Mononuclear cell (primary cell): Measurements from ENCODE around the gene ZNF430. TPM values are rescaled to one million over a fixed set of nuclear protein-coding genes. Genes with fewer than 3 reads are reported as not detected.
"Not testable (repeated sequence)": the region's sequence is repeated elsewhere in the genome, so short reads cannot be mapped to it uniquely, and the experiment has no call there.

Experiments
- H3K27me3 ChIP-seq: 2 replicates; pipeline ENCODE4 v1.6.0; 2011; ENCODE audit warnings: low read length, control low read depth; ENCODE audit not compliant: insufficient read depth
- H3K4me1 ChIP-seq: 2 replicates; pipeline ENCODE4 v1.5.1; 2011; ENCODE audit warnings: mild to moderate bottlenecking, low read length, control low read depth; ENCODE audit not compliant: insufficient read depth
- H3K4me3 ChIP-seq: 2 replicates; pipeline ENCODE4 v1.5.1; 2011; ENCODE audit warnings: mild to moderate bottlenecking, low read length, moderate library complexity
- H3K9me3 ChIP-seq: 2 replicates; pipeline ENCODE4 v1.5.1; 2011; ENCODE audit warnings: low read depth, mild to moderate bottlenecking, control low read depth, low read length
- total RNA-seq: library from RNA; depleted of rRNA; stranded (reverse); fragments of >200 nt; gene quantifications from one replicate; pipeline ENCODE4 v1.2.3, GENCODE V29; 2012

Gene ZNF430
- total RNA-seq = 49.5 TPM

DNA sequence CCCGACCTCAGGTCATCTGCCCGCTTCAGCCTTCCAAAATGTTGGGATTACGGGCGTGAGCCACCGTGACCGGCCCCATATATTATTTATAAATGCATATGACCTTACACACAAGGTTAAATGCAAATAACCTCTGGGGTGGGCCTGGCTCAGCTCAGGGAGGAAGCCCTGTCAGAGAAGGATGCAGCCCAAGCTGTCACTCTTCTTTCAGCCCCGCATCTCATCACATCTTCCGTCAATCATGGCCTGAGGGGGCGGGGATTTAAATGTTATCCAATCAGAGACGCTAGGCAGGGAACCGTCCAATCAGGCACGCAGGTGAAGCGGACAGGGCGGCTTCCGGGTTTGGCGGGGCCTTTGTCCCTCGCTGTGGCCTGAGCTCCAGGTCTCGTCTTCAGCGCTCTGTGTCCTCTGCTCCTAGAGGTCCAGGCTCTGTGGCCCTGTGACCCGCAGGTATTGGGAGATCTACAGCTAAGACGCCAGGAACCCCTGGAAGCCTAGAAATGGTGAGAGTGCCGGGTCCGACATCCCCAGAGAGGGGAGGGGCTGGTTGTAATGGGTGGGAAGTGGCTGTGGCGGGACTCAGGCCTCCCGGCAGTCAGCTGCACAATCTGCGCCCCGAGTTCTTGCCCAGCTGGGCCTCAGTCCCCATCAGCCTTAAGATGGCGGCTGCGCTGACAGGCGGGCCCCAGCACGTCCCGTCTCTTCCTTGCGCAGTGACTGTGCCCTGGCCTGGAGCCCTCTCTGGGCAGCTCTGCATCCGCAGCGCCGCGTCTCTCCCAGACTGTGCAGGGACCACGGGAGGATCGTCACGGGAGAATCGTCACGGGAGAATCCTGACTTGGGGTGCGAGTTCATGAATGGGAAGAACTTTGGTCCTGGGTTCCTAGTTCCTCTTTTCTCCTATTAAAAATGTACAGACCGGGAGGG is at the start of gene ZNF430:
Gene ZNF430 (plus strand): TSS at position 360 of the 930 bp plus-strand sequence. CDS start 144 bp downstream, at position 504.
- no peaks in the 10 kb centered on the region for H3K27me3 ChIP-seq
- peaks cover 25% of the 10 kb centered on the region for H3K4me1 ChIP-seq
- peak within 1 kb of the TSS; percentile 98 for H3K4me3 ChIP-seq
- no peaks in the 10 kb centered on the region for H3K9me3 ChIP-seq

GRCh38 chr19:20992788-20993187 is 27.7 kb upstream of the ZNF430 start:
- not testable (repeated sequence) for H3K9me3 ChIP-seq, H3K27me3 ChIP-seq, H3K4me3 ChIP-seq, H3K4me1 ChIP-seq

DNA sequence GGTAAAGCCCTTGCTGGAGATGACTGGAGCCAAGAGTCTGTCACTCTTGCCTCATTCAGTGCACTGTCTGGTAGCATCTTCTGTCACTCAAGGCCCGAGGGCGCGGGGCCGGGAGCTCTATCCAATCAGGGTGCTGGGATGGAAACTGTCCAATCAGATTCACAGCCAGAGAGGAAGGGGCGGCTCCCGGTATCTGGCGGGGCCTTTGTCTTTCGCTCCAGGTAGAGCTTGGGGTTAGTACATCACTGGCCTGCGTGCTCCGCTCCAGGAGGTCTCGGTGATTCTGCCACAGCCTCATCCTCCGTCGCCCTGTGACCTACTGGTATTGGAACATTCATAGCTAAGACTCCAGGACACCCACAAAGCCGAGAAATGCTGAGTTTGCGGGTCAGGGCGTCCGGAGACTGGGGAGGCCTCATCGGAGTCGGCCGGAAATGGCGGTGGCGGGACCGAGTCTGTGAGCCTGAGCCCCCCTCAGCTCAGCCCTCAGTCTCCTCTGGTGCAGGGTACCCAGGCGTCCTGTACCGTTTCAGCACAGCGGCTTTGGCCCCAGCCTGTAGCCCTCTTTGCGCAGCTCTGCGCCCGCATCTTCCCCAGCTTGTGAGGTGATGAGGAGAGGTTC is 20.6 kb upstream of the ZNF430 start:
- no peaks in the 10 kb centered on the region for H3K27me3 ChIP-seq
- H3K9me3 ChIP-seq = no peaks in the 10 kb centered on the region
- H3K4me3 ChIP-seq = peak overlapping the region; percentile 16
- peaks cover 5% of the 10 kb centered on the region for H3K4me1 ChIP-seq

GRCh38 chr19:21021238-21021637 is 781 bp downstream of the ZNF430 start:
- Histone ChIP-seq H3K4me3 (peak overlapping the region; percentile 98), H3K4me1 (peaks cover 29% of the 10 kb centered on the region)
- H3K9me3 ChIP-seq, H3K27me3 ChIP-seq: not testable (repeated sequence)

DNA sequence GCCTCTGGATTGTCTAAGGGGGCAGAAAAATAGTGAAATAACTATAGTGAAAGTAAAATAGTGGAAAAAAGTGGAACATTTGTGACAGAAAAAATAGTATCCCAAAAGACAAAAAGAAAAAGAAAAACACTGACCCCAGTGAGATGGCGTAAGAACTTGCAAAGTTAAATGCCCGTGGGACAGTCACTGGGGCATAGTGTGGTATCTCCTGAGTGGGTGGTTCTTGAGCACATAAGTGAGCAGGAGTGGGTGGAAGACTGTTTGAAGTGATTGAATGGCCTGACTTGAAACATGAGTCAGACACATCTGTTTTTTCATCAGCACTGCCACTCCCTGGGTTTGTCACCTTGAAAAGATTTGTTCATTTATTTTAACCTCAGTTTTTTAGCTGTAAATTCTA is 2.5 kb downstream of the ZNF430 start:
- peaks cover 36% of the 10 kb centered on the region for H3K4me1 ChIP-seq
- no peaks in the 10 kb centered on the region for H3K9me3 ChIP-seq
- no peaks in the 10 kb centered on the region for H3K27me3 ChIP-seq
- H3K4me3 ChIP-seq = no peak overlapping the region

GRCh38 chr19:21023901-21024300 is 3.4 kb downstream of the ZNF430 start:
- Histone ChIP-seq H3K9me3 (no peaks in the 10 kb centered on the region), H3K4me1 (peaks cover 45% of the 10 kb centered on the region), H3K27me3 (no peaks in the 10 kb centered on the region), H3K4me3 (no peak overlapping the region)

DNA sequence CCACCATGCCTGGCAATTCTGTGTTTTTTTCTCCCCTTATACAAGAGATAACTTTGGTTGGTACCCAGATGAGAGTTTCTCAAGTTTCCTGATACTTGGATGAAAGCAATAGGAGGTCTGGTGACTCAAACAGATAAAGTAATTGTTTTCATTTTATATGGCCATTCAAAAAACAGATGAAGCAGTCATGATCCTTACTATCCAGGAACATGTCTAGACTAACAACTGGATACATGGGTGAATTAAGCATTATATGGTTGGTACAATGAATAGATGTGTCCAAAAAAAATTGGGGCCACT is 8.5 kb downstream of the ZNF430 start:
- Histone ChIP-seq H3K4me3 (no peak overlapping the region), H3K27me3 (no peaks in the 10 kb centered on the region), H3K9me3 (no peaks in the 10 kb centered on the region), H3K4me1 (peaks cover 20% of the 10 kb centered on the region)

GRCh38 chr19:21045028-21045427 is 24.6 kb downstream of the ZNF430 start:
- H3K27me3 ChIP-seq = no peaks in the 10 kb centered on the region
- no peak overlapping the region for H3K4me3 ChIP-seq
- no peaks in the 10 kb centered on the region for H3K4me1 ChIP-seq
- H3K9me3 ChIP-seq = peaks cover 56% of the 10 kb centered on the region

DNA sequence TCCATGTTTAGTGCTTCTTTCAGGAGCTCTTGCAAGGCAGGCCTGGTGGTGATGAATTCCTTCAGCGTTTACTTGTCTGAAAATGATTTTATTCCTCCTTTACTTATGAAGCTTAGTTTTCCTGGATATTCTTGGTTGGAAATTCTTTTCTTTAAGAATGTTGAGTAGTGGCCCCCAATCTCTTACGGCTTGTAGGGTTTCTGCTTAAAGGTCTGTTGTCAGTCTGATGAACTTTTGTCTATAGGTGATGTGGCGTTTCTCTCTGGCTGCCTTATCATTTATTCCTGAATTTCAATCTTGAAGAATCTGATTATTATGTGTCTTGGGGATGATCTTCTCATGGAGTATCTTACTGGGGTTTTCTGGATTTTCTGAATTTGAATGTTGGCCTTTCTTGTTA is 26.0 kb downstream of the ZNF430 start:
- Histone ChIP-seq H3K9me3 (peaks cover 63% of the 10 kb centered on the region), H3K4me1 (no peaks in the 10 kb centered on the region), H3K4me3 (no peak overlapping the region), H3K27me3 (no peaks in the 10 kb centered on the region)

DNA sequence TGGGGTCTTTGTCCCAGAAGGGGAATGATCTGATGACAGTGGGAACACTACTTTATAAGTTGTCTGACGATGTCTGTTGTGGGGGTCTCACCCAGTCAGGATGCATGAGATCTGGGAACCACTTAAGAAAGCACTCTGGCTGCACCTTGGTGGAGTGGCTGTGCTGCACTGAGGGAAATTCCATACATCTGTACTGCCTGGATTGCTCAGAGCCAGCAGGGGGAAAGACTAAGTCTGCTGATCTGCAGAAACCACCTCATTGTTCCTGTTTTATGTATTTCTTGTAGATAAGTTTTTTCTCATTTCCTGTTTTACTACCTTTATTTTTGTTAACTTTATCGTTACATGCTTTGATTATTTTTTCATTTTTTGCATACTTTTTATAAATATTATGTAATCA is 27.3 kb downstream of the ZNF430 start:
- Histone ChIP-seq H3K4me3 (no peak overlapping the region), H3K9me3 (peaks cover 74% of the 10 kb centered on the region), H3K4me1 (no peaks in the 10 kb centered on the region), H3K27me3 (no peaks in the 10 kb centered on the region)

DNA sequence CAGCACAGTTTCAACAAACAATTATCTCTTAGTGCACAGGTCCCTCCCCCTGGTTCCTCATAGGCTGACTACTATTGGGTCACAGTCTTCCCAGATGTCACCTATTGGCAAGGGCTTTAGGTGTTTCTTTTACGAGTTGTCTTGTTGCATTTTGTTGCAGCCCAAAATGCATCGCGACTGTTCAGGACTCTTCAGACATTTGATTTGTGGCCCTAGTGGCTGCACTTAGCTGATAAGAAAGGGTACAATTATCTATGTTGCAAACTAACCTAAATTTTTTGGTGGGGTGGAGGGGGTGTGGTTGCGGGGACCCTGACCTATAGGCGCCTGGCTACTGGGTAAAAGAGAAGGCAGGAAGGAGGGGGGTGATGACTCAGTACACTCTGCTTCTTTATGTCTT is 32.4 kb downstream of the ZNF430 start:
- H3K4me1 ChIP-seq = no peaks in the 10 kb centered on the region
- no peaks in the 10 kb centered on the region for H3K27me3 ChIP-seq
- H3K9me3 ChIP-seq = peaks cover 63% of the 10 kb centered on the region
- no peak overlapping the region for H3K4me3 ChIP-seq

DNA sequence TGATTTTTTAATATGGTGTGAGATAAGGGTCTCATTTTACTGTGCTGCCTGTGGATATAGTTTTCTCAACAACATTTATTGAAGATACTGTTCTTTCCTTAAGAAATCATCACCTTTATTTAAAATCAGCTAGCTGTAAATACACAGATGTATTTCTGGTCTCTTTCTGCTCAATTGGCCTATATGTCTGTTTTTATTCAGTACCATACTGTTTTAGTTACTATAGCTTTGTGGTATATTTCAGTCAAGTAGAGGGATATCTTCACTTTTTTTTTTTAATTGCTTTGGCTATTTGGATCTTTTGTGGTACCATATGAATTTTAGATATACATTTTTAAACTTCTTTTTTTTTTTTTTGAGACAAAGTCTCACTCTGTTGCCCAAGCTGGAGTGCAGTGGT is 44.9 kb downstream of the ZNF430 start:
- Histone ChIP-seq H3K27me3 (no peaks in the 10 kb centered on the region), H3K4me1 (no peaks in the 10 kb centered on the region), H3K9me3 (peaks cover 9% of the 10 kb centered on the region), H3K4me3 (no peak overlapping the region)

- H3K27me3 ChIP-seq = no peaks in the 10 kb centered on the region
- H3K4me3 ChIP-seq = peak within 1 kb of the TSS; percentile 87
- peaks cover 9% of the 10 kb centered on the region for H3K4me1 ChIP-seq
- no peaks in the 10 kb centered on the region for H3K9me3 ChIP-seq
These were observed 61.8 kb downstream of the ZNF430 start, which contains the start of gene ZNF714 for GRCh38 chr19:21082011-21082975. Gene ZNF714 (plus strand): TSS chr19:21082203. CDS start chr19:21098269, 16,066 bp downstream.

DNA sequence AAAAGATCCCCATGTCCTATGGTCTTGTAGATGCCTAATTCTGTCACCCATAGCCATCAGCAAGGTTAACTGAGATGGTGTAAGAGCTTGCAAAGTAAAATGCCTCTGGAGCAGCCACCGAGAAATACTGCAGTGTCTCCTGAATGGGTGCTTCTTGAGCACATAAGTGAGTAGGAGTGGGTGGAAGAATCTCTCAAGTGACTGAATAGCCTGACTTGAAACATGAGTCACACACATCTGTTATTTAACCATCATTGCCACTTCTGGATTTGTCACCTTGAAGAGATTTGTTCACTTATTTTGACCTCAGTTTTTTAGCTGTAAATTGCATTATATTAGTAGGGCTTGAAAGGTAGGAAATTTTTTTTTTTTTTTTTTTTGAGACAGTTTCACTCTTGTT is 63.9 kb downstream of the ZNF430 start:
- Histone ChIP-seq H3K9me3 (no peaks in the 10 kb centered on the region), H3K27me3 (no peaks in the 10 kb centered on the region), H3K4me1 (peaks cover 9% of the 10 kb centered on the region), H3K4me3 (no peak overlapping the region)

GRCh38 chr19:21087871-21088270 is 67.4 kb downstream of the ZNF430 start:
- peaks cover 5% of the 10 kb centered on the region for H3K4me1 ChIP-seq
- no peaks in the 10 kb centered on the region for H3K27me3 ChIP-seq
- no peaks in the 10 kb centered on the region for H3K9me3 ChIP-seq
- H3K4me3 ChIP-seq = no peak overlapping the region
